CD4-positive, alpha-beta T cell treated with Interleukin-15 for 4 hours (primary cell): ENCODE data around the gene CNTNAP2.
"Not testable (repeated sequence)": the region's sequence is repeated elsewhere in the genome, so short reads cannot be mapped to it uniquely, and the experiment has no call there.

Experiments
- DNase-seq: peaks from one replicate; pipeline ENCODE4 v3.0.0-alpha.2; 2020; ENCODE audit warnings: low spot score

CNTNAP2 gene

DNA sequence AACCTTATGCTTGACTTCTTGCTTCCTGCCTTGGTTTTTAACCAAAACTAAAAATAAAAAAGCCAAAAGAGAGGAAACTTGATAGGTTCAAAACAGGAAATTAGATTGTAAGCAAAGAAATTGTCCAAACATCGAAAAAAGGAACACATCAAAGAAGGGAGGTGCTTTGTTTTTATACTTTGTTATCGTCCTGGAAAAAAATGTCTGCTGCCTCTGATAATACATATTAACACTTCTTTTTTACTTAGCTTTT, 2187.4 kb downstream of the CNTNAP2 start:
- DNase-seq, result no peak

DNA sequence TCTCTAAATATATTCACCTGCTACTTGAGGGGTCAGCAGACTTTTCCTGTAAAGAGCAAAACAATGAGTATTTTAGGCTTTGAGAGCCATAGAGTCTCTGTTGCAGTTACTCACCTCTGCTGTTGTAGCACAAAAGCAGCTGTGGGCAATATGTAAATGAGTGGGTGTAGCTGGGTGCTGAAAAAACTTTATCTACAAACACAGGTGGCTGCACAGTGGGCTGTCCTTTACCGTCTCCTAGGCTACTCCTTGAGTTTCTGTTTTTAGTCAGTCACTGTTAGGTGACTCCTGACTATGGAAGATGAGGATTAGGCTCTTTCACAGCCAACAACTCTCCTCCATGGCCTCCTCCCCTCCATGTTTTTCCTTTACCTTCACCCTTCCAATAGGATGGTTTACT, 2187.9 kb downstream of the CNTNAP2 start:
- no peak for DNase-seq

DNA sequence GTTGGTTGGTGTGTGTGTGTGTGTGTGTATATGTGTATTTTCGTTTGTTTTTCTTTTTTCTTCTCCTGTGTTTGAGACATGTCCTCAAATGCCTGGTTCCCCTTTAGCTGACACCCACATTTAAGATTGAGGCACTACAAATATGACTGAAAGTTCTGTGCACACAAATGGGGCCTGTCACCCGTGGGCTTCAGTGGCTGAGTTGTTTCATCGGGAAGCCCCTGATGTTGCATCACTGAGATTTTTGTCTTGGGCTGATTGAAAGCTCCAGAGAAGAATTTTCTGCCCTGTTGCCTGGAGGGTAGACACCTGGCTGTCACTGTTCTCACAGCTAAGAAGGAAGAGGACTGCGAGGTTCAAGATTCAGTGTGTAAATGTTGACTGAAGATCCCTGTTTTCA, 2190.2 kb downstream of the CNTNAP2 start:
- no peak for DNase-seq

DNA sequence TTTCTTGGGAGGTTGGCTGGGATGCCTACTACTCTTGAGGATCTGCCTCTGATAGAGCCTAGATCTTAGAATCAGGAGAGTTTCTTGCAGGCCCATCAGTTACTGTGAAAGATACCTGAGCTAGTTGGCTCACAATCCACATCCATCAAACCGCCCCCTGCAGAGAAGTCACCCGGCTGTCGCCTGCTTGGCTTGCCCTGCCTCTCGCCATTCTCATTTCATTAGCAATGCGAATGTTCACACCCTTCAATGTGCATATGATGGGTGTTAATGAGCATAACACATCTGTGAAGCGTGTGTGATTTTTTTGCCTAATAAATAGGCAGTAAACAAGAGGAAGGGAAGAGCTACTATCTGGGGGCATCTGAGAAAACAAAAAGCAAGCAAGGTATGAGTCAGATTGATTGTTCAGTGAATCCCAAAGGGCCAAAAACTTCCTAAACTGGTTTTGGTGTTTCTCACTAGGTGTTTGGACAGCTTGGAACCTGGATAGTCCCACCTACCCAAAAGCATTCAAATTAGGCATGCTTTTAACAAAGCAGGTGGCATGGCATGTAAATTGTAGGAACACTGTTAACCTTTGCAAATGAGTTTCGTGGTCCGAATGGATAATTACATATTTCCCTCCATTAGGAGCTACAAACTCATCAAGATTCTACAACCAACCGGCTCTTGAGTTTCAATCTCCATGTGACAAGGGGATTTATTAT, 2201.7 kb downstream of the CNTNAP2 start:
- DNase-seq, result no peak

DNA sequence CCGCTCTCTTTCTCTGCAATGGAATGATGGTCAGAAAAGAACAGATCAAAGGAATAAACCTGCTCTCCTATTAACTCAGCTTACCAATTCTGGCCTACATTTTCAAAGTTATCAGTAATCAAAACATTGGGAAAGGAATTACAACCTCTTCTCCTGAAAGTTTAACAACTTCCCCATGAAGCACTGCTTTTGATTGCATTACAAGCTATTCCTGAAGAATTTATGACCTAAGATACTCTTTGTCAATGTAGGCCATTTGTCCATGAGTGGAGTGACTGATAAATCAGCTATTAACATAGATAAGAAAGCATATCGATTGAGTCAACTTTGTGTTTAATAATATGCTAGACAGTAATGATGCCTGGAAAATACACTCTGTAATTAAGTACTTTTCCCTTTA, 2202.2 kb downstream of the CNTNAP2 start:
- no peak for DNase-seq

DNA sequence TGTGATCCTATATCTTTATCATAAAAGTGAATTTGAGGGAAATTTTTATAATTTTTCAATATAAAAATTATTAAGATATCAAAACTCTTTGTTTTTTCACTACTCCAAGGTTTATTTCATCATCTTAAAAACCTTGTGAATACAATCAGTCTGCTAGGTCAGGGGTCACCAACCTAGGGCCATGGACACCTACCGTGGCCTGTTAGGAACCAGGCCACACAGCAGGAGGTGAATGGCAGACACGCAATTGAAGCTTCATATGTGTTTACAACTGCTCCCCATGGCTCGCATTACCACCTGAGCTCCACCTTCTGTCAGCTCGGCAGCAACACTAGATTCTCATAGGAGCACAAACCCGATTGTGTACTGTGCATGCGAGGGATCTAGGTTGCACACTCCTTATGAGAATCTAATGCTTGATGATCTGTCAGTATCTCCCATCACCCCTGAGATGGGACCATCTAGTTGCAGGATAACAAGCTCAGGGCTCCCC, 2202.8 kb downstream of the CNTNAP2 start:
- DNase-seq, result no peak

DNA sequence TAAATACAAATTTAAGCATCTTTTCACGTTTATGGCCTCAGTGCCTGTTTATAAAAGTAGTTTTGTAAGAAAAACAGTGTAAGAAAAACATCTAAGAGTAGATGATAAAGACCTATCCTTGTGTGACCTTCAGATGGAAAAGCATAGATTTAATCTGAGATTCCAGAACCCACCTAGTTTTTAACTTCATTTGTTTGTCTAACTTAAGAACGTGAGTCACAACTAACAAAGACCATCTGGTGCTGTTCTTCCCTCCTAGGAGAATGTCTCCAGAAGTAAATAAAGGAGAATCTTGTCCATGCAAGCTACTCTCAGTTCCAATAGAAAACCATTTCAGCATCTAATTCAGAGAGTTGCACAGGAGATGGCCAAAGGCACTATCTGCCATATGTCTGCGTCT, 2208.6 kb downstream of the CNTNAP2 start:
- no peak for DNase-seq

DNA sequence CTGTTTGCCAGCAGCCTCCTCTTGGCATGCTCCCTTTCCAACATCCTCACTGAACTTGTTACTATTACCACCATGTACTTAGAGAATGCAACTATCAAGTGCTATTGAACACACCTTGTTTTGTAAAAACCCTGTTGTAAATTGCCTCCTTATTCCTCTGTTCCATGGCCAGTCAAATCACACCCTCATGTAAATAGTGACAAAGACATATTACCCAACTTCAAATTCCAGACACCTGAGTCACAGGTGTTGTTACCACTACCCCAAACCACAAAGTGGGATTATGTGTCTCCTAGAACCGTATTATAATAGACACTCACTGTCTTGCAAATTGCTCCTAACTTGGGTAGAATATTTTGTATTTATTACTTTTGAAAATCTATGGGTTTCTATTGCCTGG, 2210.8 kb downstream of the CNTNAP2 start:
- DNase-seq, result no peak

DNA sequence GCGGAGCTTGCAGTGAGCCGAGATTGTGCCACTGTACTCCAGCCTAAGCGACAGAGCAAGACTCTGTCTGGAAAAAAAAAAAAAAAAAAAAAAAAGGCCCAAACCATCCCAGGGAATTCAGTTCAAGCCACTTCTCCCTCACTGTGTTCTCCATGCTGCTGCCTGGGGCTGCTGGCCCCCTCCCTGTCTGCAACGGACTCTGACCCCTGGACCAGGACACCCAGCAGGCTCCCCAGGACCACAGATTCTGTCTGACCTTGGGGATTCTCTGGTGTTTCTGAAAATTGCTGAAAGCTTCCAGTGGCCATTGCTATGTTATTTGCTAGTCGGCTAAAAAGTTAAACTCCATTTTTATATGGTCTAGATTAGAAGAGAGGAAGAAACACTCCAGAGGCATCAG, 2212.3 kb downstream of the CNTNAP2 start:
- no peak for DNase-seq

DNA sequence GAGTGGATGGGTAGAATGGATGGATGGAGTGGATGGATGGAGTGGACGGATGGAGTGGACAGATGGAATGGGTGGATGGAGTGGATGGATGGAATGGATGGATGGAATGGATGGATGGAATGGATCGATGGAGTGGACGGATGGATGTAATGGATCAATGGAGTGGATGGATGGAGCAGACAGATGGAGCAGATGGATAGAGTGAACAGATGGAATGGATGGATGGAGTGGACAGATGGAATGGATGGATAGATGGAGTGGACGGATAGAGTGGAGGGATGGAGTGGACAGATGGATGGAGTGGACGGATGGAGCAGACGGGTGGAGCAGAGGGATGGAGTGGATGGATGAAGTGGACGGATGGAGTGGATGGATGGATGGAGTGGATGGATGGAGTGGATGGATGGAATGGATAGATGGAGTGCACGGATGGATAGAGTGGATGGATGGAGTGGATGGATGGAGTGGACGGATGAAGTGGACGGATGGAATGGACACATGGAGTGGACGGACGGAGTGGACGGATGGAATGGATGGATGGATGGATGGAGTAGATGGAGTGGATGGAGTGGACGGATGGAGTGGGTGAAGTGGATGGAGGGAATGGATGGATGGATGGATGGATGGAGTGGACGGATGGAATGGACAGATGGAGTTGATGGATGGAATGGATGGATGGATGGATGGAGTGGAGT, 2213.7 kb downstream of the CNTNAP2 start:
- DNase-seq, result no peak

DNA sequence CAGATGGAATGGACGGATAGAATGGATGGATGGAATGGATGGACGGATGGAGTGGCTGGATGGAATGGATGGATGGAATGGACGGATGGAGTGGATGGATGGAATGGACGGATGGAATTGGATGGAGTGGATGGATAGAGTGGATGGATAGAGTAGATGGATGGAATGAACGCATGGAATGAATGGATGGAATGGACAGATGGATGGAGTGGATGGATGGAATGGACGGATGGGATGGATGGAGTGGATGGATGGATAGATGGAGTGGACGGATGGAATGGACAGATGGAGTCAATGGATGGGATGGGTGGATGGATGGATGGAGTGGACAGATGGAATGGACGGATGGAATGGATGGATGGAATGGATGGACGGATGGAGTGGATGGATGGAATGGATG, 2214.2 kb downstream of the CNTNAP2 start:
- no peak for DNase-seq

DNA sequence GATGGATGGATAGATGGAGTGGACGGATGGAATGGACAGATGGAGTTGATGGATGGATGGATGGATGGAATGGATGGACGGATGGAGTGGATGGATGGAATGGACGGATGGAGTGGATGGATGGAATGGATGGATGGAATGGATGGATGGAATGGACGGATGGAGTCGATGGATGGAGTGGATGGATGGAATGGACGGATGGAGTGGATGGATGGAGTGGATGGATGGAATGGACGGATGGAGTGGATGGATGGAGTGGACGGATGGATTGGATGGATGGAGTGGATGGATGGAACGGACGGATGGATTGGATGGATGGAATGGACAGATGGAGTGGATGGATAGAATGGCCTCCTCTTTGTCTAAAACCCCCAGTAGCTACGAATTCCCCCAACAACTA, 2214.9 kb downstream of the CNTNAP2 start:
- not testable (repeated sequence) for DNase-seq

DNA sequence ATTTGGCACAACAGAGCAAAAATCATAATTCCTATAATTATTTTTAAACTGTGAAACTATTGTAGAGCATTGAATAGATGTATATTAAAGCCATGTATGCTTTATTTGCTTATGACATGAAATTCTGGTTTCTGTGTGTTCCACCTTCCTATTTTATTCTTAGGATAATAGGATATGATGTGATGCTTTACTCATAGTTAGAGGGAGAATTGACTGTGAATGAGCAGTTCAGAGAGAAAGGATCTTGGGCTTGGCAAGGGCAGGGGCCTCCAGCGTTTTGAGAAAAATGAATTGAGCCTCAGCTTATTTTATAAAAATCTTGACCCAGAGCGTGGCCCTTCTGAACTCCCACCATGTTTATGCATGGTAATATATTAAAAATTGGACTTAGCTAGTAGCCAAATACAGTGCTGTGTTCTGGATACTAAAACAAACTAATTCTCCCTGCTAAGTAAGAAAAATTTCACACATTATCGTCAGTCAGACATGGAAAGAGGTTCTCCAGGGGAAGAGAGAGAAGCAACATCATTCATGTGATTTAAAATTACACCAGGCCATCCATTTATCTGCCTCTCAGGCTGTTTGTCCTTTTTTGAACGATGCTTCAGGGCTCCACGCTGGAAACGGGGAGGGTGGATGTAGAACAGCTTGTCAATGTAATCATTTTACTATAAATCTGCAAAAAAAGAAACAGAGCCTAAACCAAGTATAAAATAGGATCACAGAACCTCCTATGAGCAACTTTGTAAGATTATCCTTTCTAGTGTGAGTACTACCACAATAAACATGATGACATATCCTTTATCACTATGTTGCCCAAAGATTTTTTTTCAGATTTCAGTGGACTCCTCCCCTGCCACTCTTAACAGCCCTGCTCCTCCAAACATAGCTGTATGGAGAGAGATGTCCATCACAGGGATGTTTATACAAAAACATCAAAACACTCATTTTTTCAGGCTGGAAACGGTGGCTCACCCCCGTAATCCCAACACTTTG, 2215.9 kb downstream of the CNTNAP2 start:
- no peak for DNase-seq

DNA sequence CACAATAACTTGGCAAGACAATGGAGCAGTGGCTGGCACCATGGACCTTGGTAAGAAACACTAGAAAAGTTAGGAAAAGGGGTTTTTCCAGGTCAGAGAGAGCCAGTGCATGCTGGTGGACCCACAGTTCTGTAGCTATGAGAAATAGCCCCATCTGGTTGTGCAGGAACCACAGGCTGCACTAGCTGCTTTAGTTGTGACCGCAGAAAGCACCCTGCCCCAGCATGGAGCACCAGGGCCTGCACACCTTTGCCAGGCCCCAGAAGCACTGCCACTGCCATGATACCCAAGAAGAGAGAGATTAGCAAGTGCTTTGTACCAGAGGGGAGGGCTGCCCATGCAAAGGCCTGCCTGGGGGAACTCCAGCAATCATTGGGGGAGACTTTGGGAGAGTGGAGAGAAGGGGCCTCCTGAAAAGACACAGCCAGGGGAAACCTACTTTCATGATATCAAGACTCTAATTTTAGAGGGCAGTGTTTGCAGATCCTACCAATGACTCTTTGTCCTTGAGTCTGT, 2217.9 kb downstream of the CNTNAP2 start:
- DNase-seq, result no peak

DNA sequence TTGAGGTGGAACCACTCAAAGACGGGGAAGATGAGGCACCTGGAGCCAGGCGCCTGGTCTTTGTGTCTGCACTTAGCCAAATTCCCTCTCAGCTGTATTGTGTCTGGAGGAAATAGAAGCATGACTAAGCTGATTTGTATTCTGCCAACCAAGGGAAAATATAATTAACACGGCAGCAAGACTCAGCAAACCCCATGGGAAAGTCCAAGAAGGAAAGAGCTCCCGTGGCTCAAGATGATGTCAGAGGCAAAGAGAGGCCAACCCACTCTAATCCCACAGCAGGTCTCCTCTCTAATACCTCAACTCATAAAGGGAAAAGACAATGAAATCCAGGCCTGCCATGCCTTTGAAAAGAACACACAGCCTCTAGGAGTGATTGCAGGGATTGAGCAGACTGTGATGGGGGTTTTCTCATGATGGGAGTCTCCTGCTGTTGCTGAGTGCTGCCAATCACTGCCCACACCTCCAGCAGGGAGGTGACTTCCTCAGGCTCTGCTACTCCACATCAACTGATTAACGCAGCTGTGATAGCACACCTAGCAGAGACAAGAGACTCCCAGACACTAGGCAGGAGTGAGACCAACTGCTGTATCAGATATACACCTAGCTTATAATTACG, 2218.5 kb downstream of the CNTNAP2 start:
- DNase-seq, result no peak

DNA sequence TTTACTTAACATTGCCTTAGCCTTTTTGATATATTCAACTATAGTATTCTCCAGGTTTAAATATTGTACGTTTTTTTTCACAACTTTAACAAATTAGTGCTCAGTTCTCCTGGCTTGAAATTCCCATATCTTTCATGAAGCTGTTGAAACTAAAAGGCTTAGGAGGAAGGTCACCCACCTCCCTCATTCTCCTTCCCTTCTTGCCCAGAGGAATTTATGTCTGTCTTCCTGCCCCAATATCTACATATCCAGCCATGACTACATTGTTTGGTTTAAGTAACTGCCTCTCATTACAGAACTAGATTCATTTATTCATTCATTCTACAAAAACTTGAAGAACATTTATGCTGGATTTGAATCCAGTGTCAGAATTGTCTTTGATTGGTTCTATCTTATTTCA, 2219.2 kb downstream of the CNTNAP2 start:
- no peak for DNase-seq

DNA sequence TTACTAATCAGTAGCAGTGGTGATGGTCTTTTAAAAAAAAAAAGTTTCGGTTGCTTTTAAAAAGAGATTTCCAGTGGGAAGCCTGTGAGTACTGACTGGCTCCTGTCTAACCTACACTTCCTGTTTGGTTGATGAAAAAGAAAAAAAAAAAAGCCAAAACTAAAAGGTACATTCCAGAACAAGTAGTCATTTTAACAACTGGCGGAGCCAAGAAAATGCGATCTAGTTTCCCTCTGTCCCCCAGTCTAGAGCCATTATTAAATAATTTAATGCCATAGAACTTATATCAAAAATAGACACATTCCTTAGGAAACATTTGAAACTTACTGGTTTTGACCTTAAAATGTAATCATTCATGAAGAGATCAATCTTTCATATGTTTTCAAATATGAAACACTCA, 2219.8 kb downstream of the CNTNAP2 start:
- DNase-seq, result no peak

DNA sequence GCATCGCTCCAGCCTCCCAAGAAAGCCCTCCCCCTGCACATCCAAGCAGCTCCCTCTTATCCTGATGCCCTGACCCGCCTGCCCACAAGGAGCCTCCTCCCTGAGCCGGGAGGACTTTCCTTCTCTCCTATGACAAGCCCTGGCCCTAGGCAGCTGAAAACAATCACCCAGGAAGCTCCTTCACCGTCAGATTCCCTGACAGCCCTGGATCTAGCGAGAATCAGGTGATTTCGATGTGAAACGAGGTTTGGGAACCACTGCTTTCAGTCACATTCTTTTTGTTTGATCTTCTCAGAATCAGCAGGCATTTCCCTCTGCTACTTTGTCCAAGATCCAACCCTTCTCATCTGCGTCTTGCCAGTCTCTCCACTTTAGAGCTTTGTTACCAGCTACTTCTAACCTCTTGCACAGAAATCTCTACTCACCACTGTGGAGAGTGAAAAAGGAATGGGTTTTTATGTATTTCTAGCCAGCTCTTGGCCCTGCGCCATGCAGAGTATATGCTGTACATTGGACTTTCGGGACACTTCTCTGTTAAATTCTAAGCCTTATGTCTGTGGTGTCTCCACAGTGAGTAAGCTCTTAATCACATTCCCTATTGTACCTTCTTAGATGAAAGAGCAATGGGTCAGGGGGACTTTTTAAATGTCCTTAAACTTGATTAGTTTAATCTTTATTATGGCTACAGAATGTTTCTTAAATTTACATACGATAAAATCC, 2220.8 kb downstream of the CNTNAP2 start:
- no peak for DNase-seq

DNA sequence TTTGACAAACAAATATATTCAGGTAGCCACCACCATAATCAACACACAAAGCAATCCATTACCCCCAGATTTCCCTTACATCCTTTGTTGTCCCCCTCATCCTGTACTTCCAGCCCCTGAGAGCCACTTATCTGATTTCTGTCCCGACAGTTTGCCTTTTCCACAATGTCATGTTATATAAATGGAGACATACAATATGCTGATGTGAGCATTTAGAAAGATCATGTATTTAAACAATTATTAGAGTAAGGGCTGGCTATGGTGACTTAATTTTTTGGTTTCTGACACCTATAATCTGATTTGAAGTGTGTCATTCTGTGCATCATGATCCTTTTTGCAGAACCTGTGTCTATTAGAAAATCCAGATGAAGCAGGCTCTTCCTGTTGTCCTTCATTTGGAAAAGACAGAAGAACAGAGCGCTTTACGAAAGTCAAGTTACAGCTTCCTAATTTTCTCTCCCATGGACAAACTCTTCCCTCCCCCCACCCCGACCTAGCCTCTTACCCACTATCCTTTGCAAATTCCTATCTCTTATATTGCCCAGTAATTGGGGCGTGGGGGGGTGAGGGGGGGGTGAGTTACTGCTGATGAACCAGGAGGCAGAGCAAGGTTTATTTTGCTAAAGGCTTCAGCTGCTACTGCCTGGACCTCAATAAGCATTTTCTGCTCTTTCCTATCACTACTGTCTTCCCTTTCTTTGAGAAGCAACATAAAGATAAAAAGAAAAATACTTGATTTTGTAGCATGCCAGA, 2221.6 kb downstream of the CNTNAP2 start:
- no peak for DNase-seq

DNA sequence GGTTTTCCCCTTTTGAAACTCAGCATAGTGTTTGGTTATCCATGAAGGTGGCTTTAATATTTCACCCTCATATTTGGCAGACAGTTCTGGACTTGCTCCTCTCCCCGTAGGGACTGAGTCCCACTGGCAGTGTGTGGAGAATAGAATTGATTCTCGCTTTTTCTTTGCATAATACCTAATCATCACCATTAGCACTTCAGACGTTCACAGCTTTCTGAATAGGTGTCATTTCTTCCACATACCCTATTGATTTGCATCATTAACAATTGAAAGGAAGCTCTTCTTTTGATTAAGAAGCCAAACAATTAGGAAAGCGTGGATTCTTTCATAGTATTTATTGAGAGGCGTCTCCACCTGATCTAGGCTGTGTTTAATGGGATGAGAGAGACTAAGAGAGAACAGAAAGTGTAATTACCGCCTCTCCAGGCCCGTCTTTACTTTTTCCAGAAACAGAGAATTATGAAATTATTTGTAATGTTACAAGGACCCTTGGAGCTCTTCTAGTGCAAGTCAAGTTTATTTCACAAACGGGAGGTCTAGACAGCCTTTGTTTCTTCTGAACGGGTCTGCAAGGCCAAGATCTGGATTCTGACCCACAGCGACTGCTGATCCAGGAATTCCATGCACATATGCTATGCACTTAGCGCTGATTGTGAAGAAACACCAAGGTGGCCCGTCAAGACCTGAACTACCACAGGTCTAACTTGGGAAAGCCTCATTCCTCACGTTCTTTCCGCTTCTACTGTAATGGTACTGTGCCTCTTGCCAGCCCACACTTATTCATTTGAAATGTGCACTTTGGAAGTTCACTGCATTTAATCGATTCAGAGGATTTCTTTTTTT, 2224.1 kb downstream of the CNTNAP2 start:
- no peak for DNase-seq
